ENCODE data around the gene COL2A1.

The COL2A1 gene

DNA sequence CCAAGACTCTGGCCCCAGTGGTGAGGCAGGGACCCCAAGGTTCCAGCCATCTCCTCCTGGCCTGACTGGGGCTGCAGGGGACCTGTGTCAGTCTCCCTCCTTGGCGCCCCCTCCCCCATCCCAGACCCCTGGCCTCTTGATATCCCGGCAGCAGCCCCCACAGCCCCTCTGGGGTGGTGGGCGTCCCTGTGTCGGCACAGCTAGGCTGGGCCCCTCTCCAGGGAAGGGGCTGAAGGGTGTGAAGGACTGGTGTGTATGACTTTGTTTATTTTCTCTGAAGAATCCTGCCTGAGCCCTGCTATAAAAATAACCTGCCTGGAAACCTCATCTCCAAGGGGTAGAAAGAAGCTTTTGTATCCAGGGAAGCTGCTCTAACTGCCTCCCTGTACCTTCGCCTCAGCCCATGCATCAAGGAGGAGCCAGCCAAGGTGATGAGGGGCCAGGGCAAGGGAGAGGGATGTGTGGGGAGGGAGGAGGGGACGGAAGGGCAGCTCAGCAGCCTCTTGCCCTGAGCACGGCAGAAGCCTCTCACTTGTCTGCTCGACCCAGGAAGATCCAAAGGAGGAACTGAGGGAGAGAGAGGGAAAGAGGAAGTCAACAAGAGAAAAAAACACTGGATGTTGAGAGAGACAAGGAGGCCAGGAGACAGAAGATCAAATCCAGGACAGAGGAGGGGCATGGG, 25.4 kb upstream of the COL2A1 start:
- DNase-seq: no peak

GRCh38 chr12:48028541-48029431, 24.5 kb upstream of the COL2A1 start:
- DNase-seq: no peak

DNA sequence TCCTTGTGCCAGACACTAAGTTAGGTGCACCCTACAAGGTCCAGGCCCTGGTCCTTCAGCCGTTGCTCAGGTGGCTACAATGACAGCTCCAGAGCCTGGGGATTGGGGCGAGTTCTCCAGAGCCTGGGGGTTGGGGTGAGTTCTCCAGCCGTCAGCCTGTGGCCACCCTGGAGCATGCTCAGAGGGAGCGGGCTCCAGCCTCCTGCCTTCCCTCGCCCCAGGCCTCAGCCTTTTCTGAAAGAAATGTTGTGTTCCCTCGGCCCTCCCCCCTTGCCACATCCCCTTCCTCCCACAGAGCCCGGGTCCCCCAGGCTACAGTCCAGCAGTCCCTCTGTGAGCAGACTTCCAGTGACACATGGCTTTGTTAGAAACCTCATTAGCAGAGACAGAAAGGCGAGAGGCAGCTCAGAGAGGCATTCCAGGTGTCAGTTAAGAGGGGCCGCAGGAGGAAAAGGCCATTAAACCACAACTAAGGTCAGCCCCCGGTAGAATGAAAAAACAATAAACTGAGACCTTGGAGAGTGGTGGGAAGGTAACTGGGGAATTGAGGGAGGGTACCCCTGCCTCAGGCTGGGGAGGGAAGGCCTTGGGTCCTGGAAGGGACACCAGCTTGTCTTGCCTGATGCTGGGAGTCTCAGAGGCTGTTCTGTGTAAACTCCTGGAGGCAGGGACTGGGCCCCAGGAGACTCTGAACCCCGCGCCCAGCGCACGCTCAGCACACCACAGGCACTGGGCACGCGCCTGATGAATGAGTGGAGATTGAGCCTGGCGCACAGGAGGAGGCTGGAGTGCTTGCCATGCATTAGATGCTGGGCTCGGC, 23.1 kb upstream of the COL2A1 start:
- DNase-seq: no peak

GRCh38 chr12:48026060-48026827, 22.0 kb upstream of the COL2A1 start:
- DNase-seq: no peak

GRCh38 chr12:48025281-48025680, 21.0 kb upstream of the COL2A1 start:
- DNase-seq: no peak

DNA sequence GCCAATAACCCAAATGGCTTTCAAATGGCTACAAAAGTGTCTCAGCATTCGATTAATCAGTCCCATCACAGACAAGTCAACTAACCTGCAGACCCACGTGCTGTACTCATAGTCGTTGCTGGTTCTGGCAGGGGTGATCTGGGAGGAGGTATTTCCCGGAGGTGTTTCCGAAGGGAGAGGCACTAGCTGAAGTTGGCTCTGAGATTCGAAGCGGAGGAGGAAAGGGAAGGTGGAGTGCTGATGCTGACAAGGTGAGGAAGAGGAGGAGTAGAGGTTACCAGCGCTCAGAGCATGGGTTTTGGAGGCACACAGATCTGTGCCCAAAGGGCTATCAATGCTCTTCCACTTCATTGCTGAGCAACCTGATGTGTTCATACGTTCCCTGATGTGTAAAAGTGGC, 20.5 kb upstream of the COL2A1 start:
- no peak for DNase-seq

DNA sequence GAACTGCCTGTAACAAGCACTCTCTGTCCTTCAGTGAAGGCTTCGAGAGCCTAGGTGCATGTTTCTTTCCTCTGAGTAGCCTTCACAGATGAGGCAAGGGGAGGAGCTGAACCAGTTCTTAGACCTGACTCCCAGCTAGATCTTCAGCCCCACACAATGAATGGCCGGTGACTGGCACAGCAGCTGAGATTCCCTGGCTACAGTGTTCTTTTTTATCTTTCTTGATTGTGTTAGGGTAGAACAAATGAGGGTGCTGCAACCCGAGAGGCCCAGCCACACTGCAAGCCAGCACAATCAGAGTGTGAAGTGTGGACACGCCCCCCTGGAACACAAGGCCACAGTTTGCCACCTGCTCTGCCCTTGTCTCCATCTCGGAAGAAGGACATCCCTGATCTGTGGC, 19.1 kb upstream of the COL2A1 start:
- peak; percentile 9 for DNase-seq

- no peak for DNase-seq
These were observed 18.6 kb upstream of the COL2A1 start for GRCh38 chr12:48022676-48023385.

GRCh38 chr12:48022180-48022521, 17.9 kb upstream of the COL2A1 start:
- DNase-seq: no peak

GRCh38 chr12:48021485-48022179, 17.4 kb upstream of the COL2A1 start:
- peak; percentile 96 for DNase-seq

- no peak for DNase-seq
These were observed 15.5 kb upstream of the COL2A1 start for GRCh38 chr12:48019639-48020265.

DNA sequence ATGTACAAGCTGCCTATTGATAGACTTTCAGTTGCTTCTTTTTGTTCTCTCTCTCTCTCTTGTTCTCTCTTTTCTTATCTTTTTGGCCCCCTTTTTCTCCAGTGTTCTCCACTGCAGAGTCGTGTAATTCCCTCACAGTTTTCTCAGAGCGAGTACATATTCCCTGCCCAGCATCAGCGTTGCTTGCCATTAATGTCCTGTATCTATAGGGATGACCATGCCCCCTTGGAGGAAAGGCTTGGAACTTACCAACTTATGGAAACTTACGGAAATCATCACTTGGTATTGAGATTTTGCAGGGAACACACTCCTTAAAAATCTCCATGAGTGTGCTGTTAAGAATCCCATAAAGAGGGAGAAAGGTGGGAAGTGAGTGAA, 14.3 kb upstream of the COL2A1 start:
- no peak for DNase-seq

DNA sequence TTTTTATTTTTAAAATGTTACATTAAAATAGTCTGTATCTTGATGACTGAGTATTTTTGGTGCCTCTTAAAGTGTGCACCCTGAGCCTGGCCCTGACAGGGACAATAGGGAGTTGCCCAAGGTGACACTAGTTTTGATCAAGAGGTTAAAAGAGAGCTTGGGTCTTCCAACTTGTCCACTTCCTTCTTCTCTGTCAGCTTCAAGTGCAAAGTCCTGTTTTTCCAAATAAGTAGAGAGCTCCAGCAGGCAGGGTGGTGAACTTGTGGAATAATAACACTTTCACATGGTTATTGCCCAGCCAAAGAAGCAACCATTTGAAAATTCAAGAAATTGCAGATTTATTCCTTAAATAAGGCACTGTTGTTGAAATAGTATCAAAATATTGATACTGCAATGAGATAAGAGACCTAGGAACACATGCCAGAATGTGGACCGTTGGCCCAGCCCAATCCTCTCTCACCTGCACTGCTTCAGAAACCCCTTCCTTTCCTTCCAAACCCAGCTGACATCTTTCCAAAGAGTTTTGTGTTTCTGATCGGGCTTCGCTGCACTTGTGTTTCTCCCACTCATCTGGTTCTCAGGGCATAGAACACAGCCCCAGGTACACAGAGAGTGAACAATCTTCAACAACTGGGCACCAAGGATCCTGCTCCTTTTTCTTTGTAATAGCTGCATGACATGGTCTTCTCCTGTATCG, 13.8 kb upstream of the COL2A1 start:
- DNase-seq: no peak

DNA sequence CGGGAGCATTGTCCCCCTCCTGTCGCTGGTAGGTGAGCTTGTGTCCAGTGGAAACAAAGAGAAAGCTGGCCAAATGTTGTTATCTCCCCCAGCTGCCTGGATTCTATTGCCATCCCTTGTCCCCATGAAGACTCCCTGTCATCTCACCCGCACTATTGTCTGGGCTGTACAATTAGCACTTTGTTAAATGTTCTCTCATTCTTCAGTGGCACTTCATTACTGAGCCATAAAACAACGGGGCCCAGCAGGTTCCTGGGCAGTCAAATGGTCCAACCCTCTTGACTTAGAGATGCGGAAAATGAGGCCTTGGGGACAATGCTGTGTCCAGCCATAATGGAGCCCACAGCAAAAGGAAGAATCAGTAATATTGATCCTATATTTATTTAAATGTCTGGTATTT, 13.2 kb upstream of the COL2A1 start:
- DNase-seq: no peak

- DNase-seq: no peak
These were observed 12.2 kb upstream of the COL2A1 start for GRCh38 chr12:48016373-48017020.

GRCh38 chr12:48015954-48016353, 11.7 kb upstream of the COL2A1 start:
- DNase-seq: no peak

GRCh38 chr12:48015129-48015528, 10.9 kb upstream of the COL2A1 start:
- DNase-seq: no peak

GRCh38 chr12:48013287-48013686, 9.0 kb upstream of the COL2A1 start:
- no peak for DNase-seq

DNA sequence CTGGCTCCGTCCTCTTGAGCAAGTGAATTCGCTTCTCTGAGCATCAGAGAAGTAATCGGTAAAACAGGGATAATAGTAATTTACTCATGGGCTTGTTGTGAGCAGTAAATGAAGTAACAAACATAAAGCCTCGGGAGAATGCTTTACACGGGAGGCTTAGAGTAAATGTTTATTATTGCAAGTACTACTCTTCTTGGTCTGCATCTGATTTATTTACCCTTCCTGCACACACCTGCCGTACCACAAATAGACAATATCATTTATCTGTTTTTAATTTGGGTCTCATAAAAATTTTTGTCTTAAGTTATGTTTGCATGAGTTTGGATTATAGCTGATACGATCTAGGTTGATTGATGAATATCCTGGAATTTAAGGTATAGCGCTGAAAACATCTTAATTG, 7.8 kb upstream of the COL2A1 start:
- no peak for DNase-seq

Data from NCI-H1105 treated with DMSO at 0.1 percent for 48 hours (cell line).